GM12865 (cell line): ENCODE measurements around the gene CATSPERB.
"Not testable (repeated sequence)": the region's sequence is repeated elsewhere in the genome, so short reads cannot be mapped to it uniquely, and the experiment has no call there.

Source experiments
- DNase-seq: peaks from one replicate; pipeline ENCODE4 v3.0.0; 2010; ENCODE audit warnings: low read depth
- H3K4me3 ChIP-seq: 2 replicates; pipeline ENCODE4 v1.5.1; 2011; ENCODE audit warnings: mild to moderate bottlenecking, low read depth, low read length, control low read depth
- TF ChIP-seq, protein P1 (sequence below): IDR thresholded peaks from 2 replicates; pipeline ENCODE4 v1.5.1; 2011; ENCODE audit warnings: low read length, control low read depth, low read depth, inconsistent platforms; ENCODE audit not compliant: insufficient read depth; ENCODE audit errors: missing control alignments

The CATSPERB gene

DNA sequence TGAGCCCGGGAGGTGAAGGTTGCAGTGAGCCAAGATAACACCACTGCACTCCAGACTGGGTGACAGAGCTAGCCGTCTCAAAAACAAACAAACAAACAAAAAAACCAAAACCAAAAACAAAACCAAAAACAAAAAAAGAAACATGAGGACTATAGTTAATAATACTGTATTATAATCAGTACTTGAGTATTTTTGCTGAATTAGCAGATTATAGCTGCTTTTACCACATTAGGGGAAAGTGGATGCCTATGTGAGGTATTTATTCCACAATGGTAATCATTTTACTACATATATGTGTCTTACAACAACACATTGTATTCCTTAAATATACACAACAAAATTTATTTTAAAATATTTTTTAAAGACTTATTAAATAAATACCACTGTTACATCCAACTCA, 120.4 kb downstream of the CATSPERB start:
- no peak overlapping the region for H3K4me3 ChIP-seq
- TF ChIP-seq, protein P1, sequence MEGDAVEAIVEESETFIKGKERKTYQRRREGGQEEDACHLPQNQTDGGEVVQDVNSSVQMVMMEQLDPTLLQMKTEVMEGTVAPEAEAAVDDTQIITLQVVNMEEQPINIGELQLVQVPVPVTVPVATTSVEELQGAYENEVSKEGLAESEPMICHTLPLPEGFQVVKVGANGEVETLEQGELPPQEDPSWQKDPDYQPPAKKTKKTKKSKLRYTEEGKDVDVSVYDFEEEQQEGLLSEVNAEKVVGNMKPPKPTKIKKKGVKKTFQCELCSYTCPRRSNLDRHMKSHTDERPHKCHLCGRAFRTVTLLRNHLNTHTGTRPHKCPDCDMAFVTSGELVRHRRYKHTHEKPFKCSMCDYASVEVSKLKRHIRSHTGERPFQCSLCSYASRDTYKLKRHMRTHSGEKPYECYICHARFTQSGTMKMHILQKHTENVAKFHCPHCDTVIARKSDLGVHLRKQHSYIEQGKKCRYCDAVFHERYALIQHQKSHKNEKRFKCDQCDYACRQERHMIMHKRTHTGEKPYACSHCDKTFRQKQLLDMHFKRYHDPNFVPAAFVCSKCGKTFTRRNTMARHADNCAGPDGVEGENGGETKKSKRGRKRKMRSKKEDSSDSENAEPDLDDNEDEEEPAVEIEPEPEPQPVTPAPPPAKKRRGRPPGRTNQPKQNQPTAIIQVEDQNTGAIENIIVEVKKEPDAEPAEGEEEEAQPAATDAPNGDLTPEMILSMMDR = no peak

DNA sequence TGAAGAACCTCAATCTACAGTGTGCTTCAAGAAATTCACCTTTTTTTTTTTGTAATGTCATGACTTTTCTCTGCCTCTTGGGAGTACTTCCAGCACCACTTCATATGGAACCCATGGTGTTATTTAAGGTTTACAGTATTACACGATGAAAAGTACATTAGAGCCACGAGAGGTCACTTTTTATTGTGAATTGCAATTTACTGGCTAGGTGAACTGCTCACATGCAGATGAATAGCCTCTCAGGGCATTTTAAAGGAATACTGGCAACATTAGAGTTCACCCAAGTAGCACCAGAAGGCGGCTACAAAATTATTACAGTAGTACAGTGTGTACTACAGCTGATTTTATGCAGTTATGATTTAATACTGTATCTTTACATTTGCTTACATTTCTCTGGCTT, 122.7 kb downstream of the CATSPERB start:
- no peak for DNase-seq
- H3K4me3 ChIP-seq = no peak overlapping the region
- TF ChIP-seq, protein P1 = no peak

More for the DNA sequence above, 120.4 kb downstream of the CATSPERB start:
- DNase-seq = no peak

DNA sequence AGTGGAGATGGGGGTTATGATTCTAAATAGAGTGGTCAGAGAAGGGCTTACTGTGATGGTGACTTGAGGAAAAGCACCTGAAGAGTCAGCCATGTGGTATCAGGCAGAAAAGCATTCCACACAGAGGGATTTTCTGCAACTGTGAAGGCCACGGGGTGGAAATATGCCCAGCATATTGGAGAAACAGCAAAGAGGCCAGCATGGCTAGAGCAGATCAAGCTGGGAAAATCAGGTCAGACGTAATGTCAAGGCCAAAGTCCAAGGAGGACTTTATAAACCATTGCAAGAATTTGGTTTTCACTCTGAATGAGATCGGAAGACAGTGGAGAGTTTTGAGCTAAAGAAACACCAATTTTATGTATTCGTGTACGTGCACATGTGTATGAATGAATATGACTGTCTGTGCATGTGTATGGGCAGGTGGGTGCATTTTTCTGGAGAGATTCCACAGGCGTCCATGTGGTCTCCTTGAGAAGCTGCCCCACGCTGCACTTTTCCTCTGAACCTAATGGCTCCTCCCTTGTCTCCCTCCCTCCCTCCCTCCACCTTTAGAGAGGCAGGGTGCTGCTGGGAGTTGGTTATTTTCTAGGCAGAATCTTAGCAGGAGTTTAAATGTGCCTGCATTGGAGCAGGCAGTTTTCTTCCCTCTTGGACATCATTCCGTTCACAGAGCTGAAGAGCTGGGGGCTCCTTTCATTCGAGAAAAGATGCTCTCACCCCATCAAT, 124.4 kb downstream of the CATSPERB start:
- DNase-seq = no peak

DNA sequence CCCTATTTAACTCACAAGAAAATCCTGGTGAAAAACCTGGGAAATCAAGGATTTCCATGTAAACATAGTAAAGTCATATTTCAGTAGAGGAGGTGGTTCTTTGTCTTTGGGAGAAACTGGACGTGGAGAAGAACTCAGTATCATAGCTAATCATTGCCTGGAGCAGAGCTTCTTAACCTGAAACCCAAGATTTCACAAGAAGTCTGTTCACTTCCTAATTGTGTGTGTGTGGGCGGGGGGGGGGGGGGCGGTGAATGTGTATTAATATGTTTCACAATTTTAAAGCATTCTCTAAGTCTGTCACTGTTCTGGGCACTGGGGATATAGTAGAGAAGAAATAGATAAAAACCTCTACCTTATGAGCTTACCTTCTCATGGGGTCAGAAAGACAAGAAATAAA, 125.0 kb downstream of the CATSPERB start:
- no peak for DNase-seq
- H3K4me3 ChIP-seq = no peak overlapping the region

More for the DNA sequence above, 124.4 kb downstream of the CATSPERB start:
- no peak overlapping the region for H3K4me3 ChIP-seq
- TF ChIP-seq, protein P1 = no peak

DNA sequence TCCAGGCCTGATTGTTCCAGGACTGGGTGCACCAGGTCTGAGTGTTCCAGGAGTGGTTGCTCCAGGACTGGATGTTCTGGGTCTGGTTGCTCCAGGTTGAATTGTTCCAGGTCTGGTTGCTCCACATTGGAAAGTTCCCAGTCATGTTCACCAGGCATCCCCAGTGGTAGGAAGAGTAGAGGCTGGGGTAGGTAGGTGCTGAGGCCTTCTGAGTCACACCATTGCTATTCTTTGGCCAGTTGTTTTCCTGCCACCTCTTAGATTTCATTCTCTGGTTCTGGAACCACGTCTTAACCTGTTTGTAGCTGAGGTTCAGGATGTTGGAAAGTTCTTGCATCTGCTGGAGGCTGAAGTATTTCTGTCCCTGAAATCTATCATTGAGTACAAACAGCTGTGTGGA, 127.3 kb downstream of the CATSPERB start:
- not testable (repeated sequence) for H3K4me3 ChIP-seq, DNase-seq

More for the DNA sequence above, 125.0 kb downstream of the CATSPERB start:
- TF ChIP-seq, protein P1 = no peak

DNA sequence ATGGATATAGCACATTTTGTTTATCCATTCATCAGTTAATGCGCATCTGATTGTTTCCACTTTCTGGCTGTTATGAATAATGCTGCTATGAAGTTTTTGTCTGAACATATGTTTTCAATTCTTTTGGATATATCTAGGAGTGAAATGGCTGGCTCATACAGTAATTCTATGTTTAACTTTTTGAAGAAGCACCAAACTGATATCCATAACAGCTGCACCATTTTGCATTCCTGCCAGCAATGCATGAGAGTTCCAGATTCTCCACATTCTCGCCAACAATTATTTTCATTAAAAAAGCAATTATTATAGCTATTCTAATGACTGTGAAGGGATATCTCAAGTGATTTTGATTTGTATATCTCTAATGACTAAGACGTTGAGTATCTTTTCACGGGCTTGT, 131.9 kb downstream of the CATSPERB start:
- DNase-seq = no peak
- TF ChIP-seq, protein P1 = no peak

DNA sequence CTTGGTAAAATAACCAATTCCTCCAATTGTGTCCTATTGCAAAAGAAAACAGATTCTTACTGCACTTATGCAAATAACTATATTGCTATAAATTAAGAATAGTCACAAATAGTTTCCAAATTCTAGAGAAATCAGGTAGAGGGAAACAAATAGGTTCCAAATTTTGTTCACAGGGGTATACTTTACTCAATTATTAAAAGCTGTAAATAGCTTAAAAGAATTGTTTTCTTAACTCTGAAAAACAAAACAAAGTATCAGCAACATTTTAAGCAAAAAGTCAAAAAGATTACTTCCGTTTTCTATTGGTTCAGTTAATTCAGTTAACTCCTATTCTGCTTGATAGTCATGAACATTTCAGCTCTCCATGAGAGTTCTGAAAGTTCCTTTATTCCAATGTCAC, 136.2 kb downstream of the CATSPERB start:
- H3K4me3 ChIP-seq = no peak overlapping the region
- TF ChIP-seq, protein P1 = no peak
- DNase-seq = no peak

More for the DNA sequence above, 131.9 kb downstream of the CATSPERB start:
- H3K4me3 ChIP-seq = no peak overlapping the region

DNA sequence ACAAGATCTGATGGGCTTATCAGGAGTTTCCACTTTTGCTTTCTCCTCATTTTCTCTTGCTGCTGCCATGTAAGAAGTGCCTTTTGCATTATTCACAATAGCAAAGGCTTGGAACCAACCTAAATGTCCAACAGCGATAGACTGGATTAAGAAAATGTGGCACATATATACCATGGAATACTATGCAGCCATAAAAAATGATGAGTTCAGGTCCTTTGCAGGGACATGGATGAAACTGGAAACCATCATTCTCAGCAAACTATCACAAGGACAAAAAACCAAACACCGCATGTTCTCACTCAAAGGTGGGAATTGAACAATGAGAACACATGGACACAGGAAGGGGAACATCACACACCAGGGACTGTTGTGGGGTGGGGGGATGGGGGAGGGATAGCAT, 137.9 kb downstream of the CATSPERB start:
- H3K4me3 ChIP-seq, DNase-seq: not testable (repeated sequence)
